Liver (tissue), 9 donors: Measurements from ENCODE around the gene RAI1. TPM values are rescaled to one million over a fixed set of nuclear protein-coding genes. Genes with fewer than 3 reads are reported as not detected.
"Not testable (repeated sequence)": the region's sequence is repeated elsewhere in the genome, so short reads cannot be mapped to it uniquely, and the experiment has no call there.

Source experiments
- DNase-seq: peaks from one replicate; pipeline ENCODE4 v3.0.0-alpha.2; 2017; ENCODE audit warnings: low spot score
- H3K27ac ChIP-seq, 2 donors: one replicate each; pipeline ENCODE4 v1.7.0; 2013; ENCODE audit warnings: inconsistent platforms in 2 of 2, low read length in 2 of 2, control low read depth in 1 of 2, low read depth in 1 of 2, mild to moderate bottlenecking in 1 of 2
- H3K27me3 ChIP-seq, 4 donors: one replicate each; pipeline versions ENCODE4 v1.6.1 to v1.7.0; 2013; ENCODE audit warnings: low read length in 3 of 4, inconsistent platforms in 1 of 4, mild to moderate bottlenecking in 1 of 4, moderate library complexity in 1 of 4; ENCODE audit not compliant: control insufficient read depth in 4 of 4, insufficient read depth in 4 of 4
- H3K36me3 ChIP-seq, 4 donors: one replicate each; pipeline versions ENCODE4 v1.6.1 to v1.7.0; 2013; ENCODE audit warnings: low read length in 3 of 4, mild to moderate bottlenecking in 3 of 4, low read depth in 1 of 4, moderate library complexity in 1 of 4; ENCODE audit not compliant: control insufficient read depth in 4 of 4, insufficient read depth in 3 of 4
- H3K4me1 ChIP-seq, 4 donors: one replicate each; pipeline versions ENCODE4 v1.6.1 to v1.7.0; 2013; ENCODE audit warnings: low read length in 3 of 4, mild to moderate bottlenecking in 3 of 4, moderate library complexity in 1 of 4; ENCODE audit not compliant: control insufficient read depth in 4 of 4, insufficient read depth in 4 of 4
- H3K4me3 ChIP-seq, 3 donors: one replicate each; pipeline versions ENCODE4 v1.6.1 to v1.7.0; 2013; ENCODE audit warnings: low read length in 3 of 3, control low read depth in 1 of 3, low read depth in 1 of 3, mild to moderate bottlenecking in 1 of 3
- H3K9ac ChIP-seq, 2 donors: one replicate each; pipeline ENCODE4 v1.7.0; 2013; ENCODE audit warnings: low read length in 2 of 2, mild to moderate bottlenecking in 2 of 2, moderate library complexity in 2 of 2, control low read depth in 1 of 2, low read depth in 1 of 2
- H3K9me3 ChIP-seq, 4 donors: one replicate each; pipeline versions ENCODE4 v1.6.1 to v1.7.0; 2013; ENCODE audit warnings: low read length in 3 of 4; ENCODE audit not compliant: control insufficient read depth in 4 of 4
- ATF3 ChIP-seq: IDR thresholded peaks from 2 replicates; pipeline ENCODE4 v1.6.1; 2016; ENCODE audit warnings: antibody characterized with exemption
- CTCF ChIP-seq: fragments of 150-350 bp; IDR thresholded peaks from 2 replicates; pipeline ENCODE4 v1.5.1; 2017; ENCODE audit warnings: improper control_type of control experiment, low read depth, low read length; ENCODE audit not compliant: missing input control
- EGR1 ChIP-seq, 2 donors: IDR thresholded peaks; 2 replicates each; pipeline ENCODE4 v1.6.1; 2016 to 2018; ENCODE audit warnings: antibody characterized with exemption in 2 of 2, low read depth in 2 of 2
- FOXA2 ChIP-seq: IDR thresholded peaks from 2 replicates; pipeline ENCODE4 v1.6.1; 2016; ENCODE audit warnings: antibody characterized with exemption
- MAX ChIP-seq: IDR thresholded peaks from 2 replicates; pipeline ENCODE4 v1.6.1; 2016; ENCODE audit warnings: antibody characterized with exemption
- RAD21 ChIP-seq, 2 donors: IDR thresholded peaks; 2 replicates each; pipeline ENCODE4 v1.6.1; 2016; ENCODE audit warnings: antibody characterized with exemption in 2 of 2, mild to moderate bottlenecking in 2 of 2
- REST ChIP-seq: IDR thresholded peaks from 2 replicates; pipeline ENCODE4 v1.6.1; 2016; ENCODE audit warnings: antibody characterized with exemption, mild to moderate bottlenecking
- RXRA ChIP-seq, 2 donors: IDR thresholded peaks; 2 replicates each; pipeline ENCODE4 v1.6.1; 2017 to 2018; ENCODE audit warnings: antibody characterized with exemption in 2 of 2, mild to moderate bottlenecking in 1 of 2
- TAF1 ChIP-seq: conservative IDR thresholded peaks from 2 replicates; pipeline ENCODE4 v1.6.1; 2016; ENCODE audit warnings: antibody characterized with exemption, mild to moderate bottlenecking
- WGBS: extraction: QIAGEN DNeasy Blood & Tissue Kit; methylation state at CpG from one replicate; pipeline ENCODE4 v1.1.7; 2013; 5-methylcytosine and 5-hydroxymethylcytosine counted together
- polyA plus RNA-seq, 2 donors: library from polyadenylated mRNA; stranded (reverse) in 1 of 2; unstranded in 1 of 2; fragments of 200-250 nt in 1 of 2; fragments of >200 nt in 1 of 2; fragmentation: Nextera tagmentation in 1 of 2; extraction: Ambion mirVana in 1 of 2; gene quantifications; one replicate each; pipeline versions ENCODE4 v1.2.1 to v1.2.3, GENCODE V29; 2013 to 2015
- total RNA-seq, 2 donors: library from RNA; depleted of rRNA; stranded (reverse); fragments of >200 nt; gene quantifications; one replicate each; pipeline ENCODE4 v1.2.3, GENCODE V29; 2014
- donor health status: healthy.
- donor health status: healthy.
- donor health status: healthy.
- donor health status: healthy.
- donor health status: healthy.

Gene RAI1
- total and polyA plus RNA-seq, 4 donors: 0.57 to 7.6 (median 5.3) TPM

GRCh38 chr17:17636272-17636885 lies 44.9 kb upstream of the RAI1 start:
- Histone ChIP-seq H3K27ac (no peak overlapping the region), H3K36me3 (no peaks in the 10 kb centered on the region), H3K9ac (no peak overlapping the region), H3K4me3 (no peak overlapping the region), H3K9me3 (no peaks in the 10 kb centered on the region), H3K27me3 (no peaks in the 10 kb centered on the region), H3K4me1 (no peaks in the 10 kb centered on the region)
- 87% methylated on average over 5 of the region's 5 CpGs for WGBS
- TF ChIP-seq TAF1 (no peak), ATF3 (no peak), CTCF (no peak)
- DNase-seq: no peak

- 98% methylated on average over 2 of the region's 2 CpGs for WGBS
- no peak for TF ChIP-seq RAD21 (IDR thresholded peaks at IDR 0.05)
- TF ChIP-seq FOXA2: no peak
- no peak for TF ChIP-seq MAX
- no peak for TF ChIP-seq REST
- no peak for TF ChIP-seq CTCF
- no peak for TF ChIP-seq EGR1 (IDR thresholded peaks at IDR 0.05; ENCODE audit: low read depth in 2 of 2)
- no peak for TF ChIP-seq TAF1
- TF ChIP-seq RXRA (IDR thresholded peaks at IDR 0.05): no peak
- no peak for TF ChIP-seq ATF3
- no peaks in the 10 kb centered on the region for H3K9me3 ChIP-seq
- no peak overlapping the region for H3K9ac ChIP-seq
- no peaks in the 10 kb centered on the region for H3K27me3 ChIP-seq
- no peaks in the 10 kb centered on the region for H3K36me3 ChIP-seq
- no peak for DNase-seq
- H3K4me1 ChIP-seq: no peaks in the 10 kb centered on the region
- H3K4me3 ChIP-seq: no peak overlapping the region
- H3K27ac ChIP-seq: no peak overlapping the region
Measured at GRCh38 chr17:17638467-17638866, 42.8 kb upstream of the RAI1 start.

- not testable (repeated sequence) for H3K27ac ChIP-seq, DNase-seq, H3K4me1 ChIP-seq, H3K4me3 ChIP-seq, H3K9me3 ChIP-seq, H3K9ac ChIP-seq, H3K27me3 ChIP-seq, H3K36me3 ChIP-seq
- WGBS: 82% methylated on average over 9 of the region's 9 CpGs
Measured at GRCh38 chr17:17639661-17640270, 41.5 kb upstream of the RAI1 start.
